Vagina (tissue), 2 donors: Measurements from ENCODE around the gene WNK2. TPM values are rescaled to one million over a fixed set of nuclear protein-coding genes. Genes with fewer than 3 reads are reported as not detected.

Source experiments
- DNase-seq, 2 donors: peaks; one replicate each; pipeline ENCODE4 v3.0.0-alpha.2; 2017; ENCODE audit errors: extremely low spot score in 2 of 2
- H3K27ac ChIP-seq: fragments of 200-600 bp; sonication (generic); one replicate; pipeline ENCODE4 v1.5.1; 2019
- H3K27me3 ChIP-seq: fragments of 200-600 bp; sonication (generic); one replicate; pipeline ENCODE4 v1.5.1; 2019
- H3K36me3 ChIP-seq, 2 donors: fragments of 200-600 bp; sonication (generic); one replicate each; pipeline ENCODE4 v1.5.1; 2017 to 2019
- H3K4me1 ChIP-seq: fragments of 200-600 bp; sonication (generic); one replicate; pipeline ENCODE4 v1.5.1; 2019
- H3K4me3 ChIP-seq, 2 donors: fragments of 200-600 bp; sonication (generic); 1 replicate in 1 of 2; 2 replicates in 1 of 2; pipeline ENCODE4 v1.5.1; 2016 to 2019
- H3K9me3 ChIP-seq: fragments of 200-600 bp; sonication (generic); one replicate; pipeline ENCODE4 v1.5.1; 2019
- CTCF ChIP-seq, 3 experiments: fragments of 450-650 bp in 2 of 3; fragments of 200-600 bp in 1 of 3; sonication (generic) in 1 of 3; IDR thresholded peaks; one replicate each; pipeline ENCODE4 v1.5.1; 2017 to 2019; ENCODE audit warnings: antibody characterized with exemption in 3 of 3, mild to moderate bottlenecking in 2 of 3, moderate library complexity in 2 of 3
- POLR2A ChIP-seq, 2 donors: fragments of 450-650 bp; IDR thresholded peaks; one replicate each; pipeline ENCODE4 v1.6.1; 2017; ENCODE audit warnings: antibody characterized with exemption in 2 of 2, mild to moderate bottlenecking in 2 of 2, moderate library complexity in 2 of 2
- POLR2AphosphoS5 ChIP-seq, 2 donors: sonication (generic); formaldehyde crosslinking; IDR thresholded peaks; one replicate each; pipeline ENCODE4 v1.9.0; 2017; ENCODE audit warnings: antibody characterized with exemption in 2 of 2, mild to moderate bottlenecking in 2 of 2, low read depth in 1 of 2; ENCODE audit not compliant: insufficient read depth in 1 of 2
- intact Hi-C: fragments of 100-400 bp; cut with DNase I; formaldehyde crosslinking; loops from one replicate; pipeline ENCODE4 v1.15.1; 2023
- total RNA-seq: library from RNA; depleted of rRNA; stranded (reverse); fragments of >200 nt; gene quantifications from one replicate; pipeline ENCODE4 v1.2.3, GENCODE V29; 2016

WNK2 gene
- total RNA-seq, 1 donor from 2014 or later: 24.8 TPM

GRCh38 chr9:93260263-93261066, 76.5 kb downstream of the WNK2 start:
- no peak for DNase-seq
- no peaks in the 10 kb centered on the region for H3K36me3 ChIP-seq
- H3K4me1 ChIP-seq: no peaks in the 10 kb centered on the region
- no peaks in the 10 kb centered on the region for H3K27me3 ChIP-seq
- no peaks in the 10 kb centered on the region for H3K9me3 ChIP-seq
- no peak for TF ChIP-seq CTCF (IDR thresholded peaks at IDR 0.05)
- no peak for TF ChIP-seq POLR2A (IDR thresholded peaks at IDR 0.05)
- TF ChIP-seq POLR2AphosphoS5 (IDR thresholded peaks at IDR 0.05; ENCODE audit: insufficient read depth in 1 of 2, low read depth in 1 of 2): no peak
- H3K4me3 ChIP-seq: no peak overlapping the region
- intact Hi-C loops: no loop called here
- H3K27ac ChIP-seq: no peak overlapping the region

GRCh38 chr9:93261281-93261680, 77.3 kb downstream of the WNK2 start:
- no peak overlapping the region for H3K4me3 ChIP-seq

GRCh38 chr9:93261735-93262523, 78.0 kb downstream of the WNK2 start:
- no peak overlapping the region for H3K27ac ChIP-seq
- H3K9me3 ChIP-seq: no peaks in the 10 kb centered on the region
- H3K4me1 ChIP-seq: no peaks in the 10 kb centered on the region
- no peaks in the 10 kb centered on the region for H3K36me3 ChIP-seq
- intact Hi-C loops: loop anchor here (2.0 kb wide), 1 partner anchor 39 kb away; no protein-coding TSS in a partner anchor
- peak in 1 of 2 donors; percentile 77 for DNase-seq
- H3K27me3 ChIP-seq: no peaks in the 10 kb centered on the region
- no peak overlapping the region for H3K4me3 ChIP-seq
- TF ChIP-seq POLR2A (IDR thresholded peaks at IDR 0.05) (no peak), CTCF (IDR thresholded peaks at IDR 0.05) (no peak), POLR2AphosphoS5 (IDR thresholded peaks at IDR 0.05; ENCODE audit: insufficient read depth in 1 of 2, low read depth in 1 of 2) (no peak)

More at GRCh38 chr9:93261281-93261680, 77.3 kb downstream of the WNK2 start:
- Histone ChIP-seq H3K27ac (no peak overlapping the region), H3K4me1 (no peaks in the 10 kb centered on the region), H3K27me3 (no peaks in the 10 kb centered on the region), H3K36me3 (no peaks in the 10 kb centered on the region), H3K9me3 (no peaks in the 10 kb centered on the region)
- intact Hi-C loops: no loop called here
- TF ChIP-seq POLR2AphosphoS5 (IDR thresholded peaks at IDR 0.05; ENCODE audit: insufficient read depth in 1 of 2, low read depth in 1 of 2): no peak
- TF ChIP-seq POLR2A (IDR thresholded peaks at IDR 0.05): no peak
- no peak for TF ChIP-seq CTCF (IDR thresholded peaks at IDR 0.05)
- DNase-seq: no peak

GRCh38 chr9:93262537-93263310, 78.8 kb downstream of the WNK2 start:
- Histone ChIP-seq H3K4me1 (no peaks in the 10 kb centered on the region), H3K36me3 (no peaks in the 10 kb centered on the region), H3K27ac (no peak overlapping the region), H3K9me3 (no peaks in the 10 kb centered on the region), H3K27me3 (no peaks in the 10 kb centered on the region), H3K4me3 (no peak overlapping the region)
- peak in 1 of 2 donors; percentile 62 for DNase-seq
- intact Hi-C loops: loop anchor here (2.0 kb wide), 1 partner anchor 38 kb away; no protein-coding TSS in a partner anchor
- TF ChIP-seq POLR2AphosphoS5 (IDR thresholded peaks at IDR 0.05; ENCODE audit: insufficient read depth in 1 of 2, low read depth in 1 of 2) (no peak), POLR2A (IDR thresholded peaks at IDR 0.05) (no peak), CTCF (IDR thresholded peaks at IDR 0.05) (no peak)
